Right atrium auricular region (tissue), 2 donors: ENCODE data around the gene NABP2. TPM values are rescaled to one million over a fixed set of nuclear protein-coding genes. Genes with fewer than 3 reads are reported as not detected.

Source experiments
- DNase-seq: peaks from one replicate; pipeline ENCODE4 v3.0.0-alpha.2; 2019; ENCODE audit warnings: low spot score
- H3K27ac ChIP-seq, 2 donors: fragments of 200-600 bp; sonication (generic); 1 replicate in 1 of 2; 2 replicates in 1 of 2; pipeline ENCODE4 v1.5.1; 2016 to 2019
- H3K27me3 ChIP-seq, 2 donors: fragments of 200-600 bp; sonication (generic); one replicate each; pipeline versions ENCODE4 v1.5.1 to v1.6.0; 2017 to 2019
- H3K36me3 ChIP-seq: fragments of 200-600 bp; sonication (generic); one replicate; pipeline ENCODE4 v1.5.1; 2016
- H3K4me1 ChIP-seq, 2 donors: fragments of 200-600 bp; sonication (generic); one replicate each; pipeline versions ENCODE4 v1.5.1 to v1.6.0; 2017 to 2019
- H3K4me3 ChIP-seq, 2 donors: fragments of 200-600 bp; sonication (generic); 1 replicate in 1 of 2; 2 replicates in 1 of 2; pipeline ENCODE4 v1.5.1; 2017 to 2019; ENCODE audit warnings: mild to moderate bottlenecking in 1 of 2, moderate library complexity in 1 of 2
- H3K9me3 ChIP-seq, 2 donors: fragments of 200-600 bp; sonication (generic); one replicate each; pipeline ENCODE4 v1.5.1; 2019
- CTCF ChIP-seq, 2 donors: fragments of 200-600 bp; sonication (generic); IDR thresholded peaks; one replicate each; pipeline ENCODE4 v1.5.1; 2019; ENCODE audit warnings: antibody characterized with exemption in 2 of 2
- total RNA-seq, 2 donors: library from RNA; depleted of rRNA; stranded (reverse); fragments of >200 nt; gene quantifications; one replicate each; pipeline ENCODE4 v1.1.0, GENCODE V29; 2016

The NABP2 gene
- total RNA-seq, 2 donors from 2014 or later, result 19.7 to 23.6 TPM

- H3K27ac ChIP-seq, result no peak overlapping the region
Observed at GRCh38 chr12:56206452-56207166, 17.5 kb upstream of the NABP2 start.

GRCh38 chr12:56208006-56208405 is 16.1 kb upstream of the NABP2 start:
- Histone ChIP-seq H3K27me3 (no peaks in the 10 kb centered on the region), H3K27ac (no peak overlapping the region), H3K4me1 (no peaks in the 10 kb centered on the region), H3K36me3 (peaks cover 78% of the 10 kb centered on the region), H3K4me3 (no peak overlapping the region), H3K9me3 (no peaks in the 10 kb centered on the region)
- DNase-seq, result no peak
- no peak for TF ChIP-seq CTCF (IDR thresholded peaks at IDR 0.05)

More at GRCh38 chr12:56206452-56207166, 17.5 kb upstream of the NABP2 start:
- DNase-seq, result no peak
- TF ChIP-seq CTCF (IDR thresholded peaks at IDR 0.05), result peak in 1 of 2 donors; percentile 67
- Histone ChIP-seq H3K9me3 (no peaks in the 10 kb centered on the region), H3K4me3 (no peak overlapping the region), H3K27me3 (no peaks in the 10 kb centered on the region), H3K36me3 (peaks cover 64% of the 10 kb centered on the region), H3K4me1 (no peaks in the 10 kb centered on the region)

- no peak for DNase-seq
- Histone ChIP-seq H3K9me3 (no peaks in the 10 kb centered on the region), H3K36me3 (peaks cover 94% of the 10 kb centered on the region), H3K27me3 (no peaks in the 10 kb centered on the region), H3K27ac (no peak overlapping the region), H3K4me3 (no peak overlapping the region), H3K4me1 (no peaks in the 10 kb centered on the region)
- TF ChIP-seq CTCF (IDR thresholded peaks at IDR 0.05), result no peak
Observed at GRCh38 chr12:56212361-56212760, 11.8 kb upstream of the NABP2 start.

GRCh38 chr12:56213878-56214277 is 10.3 kb upstream of the NABP2 start:
- Histone ChIP-seq H3K36me3 (peaks cover 79% of the 10 kb centered on the region), H3K4me1 (no peaks in the 10 kb centered on the region), H3K27me3 (no peaks in the 10 kb centered on the region), H3K4me3 (no peak overlapping the region), H3K9me3 (no peaks in the 10 kb centered on the region), H3K27ac (no peak overlapping the region)
- no peak for TF ChIP-seq CTCF (IDR thresholded peaks at IDR 0.05)
- no peak for DNase-seq

- H3K36me3 ChIP-seq, result peaks cover 53% of the 10 kb centered on the region
- no peak overlapping the region for H3K27ac ChIP-seq
- no peak for TF ChIP-seq CTCF (IDR thresholded peaks at IDR 0.05)
- H3K27me3 ChIP-seq, result no peaks in the 10 kb centered on the region
- no peak overlapping the region for H3K4me3 ChIP-seq
- H3K4me1 ChIP-seq, result peaks cover 0 to 21% of the 10 kb centered on the region in 2 donors
- H3K9me3 ChIP-seq, result no peaks in the 10 kb centered on the region
- no peak for DNase-seq
Observed at GRCh38 chr12:56216461-56216860, 7.7 kb upstream of the NABP2 start.

- H3K4me1 ChIP-seq, result peaks cover 0 to 45% of the 10 kb centered on the region in 2 donors
Observed at GRCh38 chr12:56219840-56220239, 4.3 kb upstream of the NABP2 start.

More at GRCh38 chr12:56219840-56220239, 4.3 kb upstream of the NABP2 start:
- TF ChIP-seq CTCF (IDR thresholded peaks at IDR 0.05), result no peak
- Histone ChIP-seq H3K4me3 (no peak overlapping the region), H3K36me3 (peaks cover 19% of the 10 kb centered on the region), H3K9me3 (no peaks in the 10 kb centered on the region), H3K27me3 (no peaks in the 10 kb centered on the region), H3K27ac (peak overlapping the region in 1 of 2 donors; percentile 97)
- DNase-seq, result no peak
